ENCODE measurements around the gene MED13L.

The MED13L gene

GRCh38 chr12:116277467-116278278 is at the start of gene MED13L:
Gene MED13L (minus strand): TSS chr12:116277693. CDS start chr12:116277131, 562 bp downstream.
- peaks cover 36% of the 10 kb centered on the region for H3K4me1 ChIP-seq
- peak within 1 kb of the TSS; percentile 73 for H3K4me3 ChIP-seq
- in situ Hi-C loops (cut with MboI; ENCODE audit: low sequenced_read_pairs), result no loop called here
- peak; percentile 75 to 89 for DNase-seq (ENCODE audit: low spot score in 2 of 2)
- H3K36me3 ChIP-seq (replicated peaks), result no peaks in the 10 kb centered on the region
- H3K9me3 ChIP-seq, result no peaks in the 10 kb centered on the region
- H3K27me3 ChIP-seq (ENCODE audit: low read depth), result no peaks in the 10 kb centered on the region

- no peaks in the 10 kb centered on the region for H3K4me1 ChIP-seq
- in situ Hi-C loops (cut with MboI; ENCODE audit: low sequenced_read_pairs), result no loop called here
- no peak for DNase-seq (ENCODE audit: low spot score in 2 of 2)
- no peaks in the 10 kb centered on the region for H3K36me3 ChIP-seq (replicated peaks)
- no peaks in the 10 kb centered on the region for H3K9me3 ChIP-seq
- H3K4me3 ChIP-seq, result no peak overlapping the region
- H3K27me3 ChIP-seq (ENCODE audit: low read depth), result no peaks in the 10 kb centered on the region
Observed at GRCh38 chr12:116325336-116325664, 47.8 kb upstream of the MED13L start.

GRCh38 chr12:116324654-116325335 is 47.3 kb upstream of the MED13L start:
- Histone ChIP-seq H3K27me3 (ENCODE audit: low read depth) (no peaks in the 10 kb centered on the region), H3K36me3 (replicated peaks) (no peaks in the 10 kb centered on the region), H3K4me3 (no peak overlapping the region), H3K4me1 (no peaks in the 10 kb centered on the region), H3K9me3 (no peaks in the 10 kb centered on the region)
- in situ Hi-C loops (cut with MboI; ENCODE audit: low sequenced_read_pairs), result no loop called here
- no peak for DNase-seq (ENCODE audit: low spot score in 2 of 2)

GRCh38 chr12:116323406-116324386 is 46.2 kb upstream of the MED13L start:
- no peaks in the 10 kb centered on the region for H3K4me1 ChIP-seq
- no peaks in the 10 kb centered on the region for H3K27me3 ChIP-seq (ENCODE audit: low read depth)
- no peak overlapping the region for H3K4me3 ChIP-seq
- no peaks in the 10 kb centered on the region for H3K9me3 ChIP-seq
- H3K36me3 ChIP-seq (replicated peaks), result no peaks in the 10 kb centered on the region
- no peak for DNase-seq (ENCODE audit: low spot score in 2 of 2)
- in situ Hi-C loops (cut with MboI; ENCODE audit: low sequenced_read_pairs), result no loop called here

- Histone ChIP-seq H3K36me3 (replicated peaks) (no peaks in the 10 kb centered on the region), H3K9me3 (no peaks in the 10 kb centered on the region), H3K4me3 (no peak overlapping the region), H3K27me3 (ENCODE audit: low read depth) (no peaks in the 10 kb centered on the region), H3K4me1 (no peaks in the 10 kb centered on the region)
- in situ Hi-C loops (cut with MboI; ENCODE audit: low sequenced_read_pairs), result no loop called here
- no peak for DNase-seq (ENCODE audit: low spot score in 2 of 2)
Observed at GRCh38 chr12:116321913-116322312, 44.4 kb upstream of the MED13L start.

GRCh38 chr12:116320791-116321217 is 43.3 kb upstream of the MED13L start:
- Histone ChIP-seq H3K36me3 (replicated peaks) (no peaks in the 10 kb centered on the region), H3K27me3 (ENCODE audit: low read depth) (no peaks in the 10 kb centered on the region), H3K4me1 (no peaks in the 10 kb centered on the region), H3K4me3 (no peak overlapping the region), H3K9me3 (no peaks in the 10 kb centered on the region)
- DNase-seq (ENCODE audit: low spot score in 2 of 2), result no peak
- in situ Hi-C loops (cut with MboI; ENCODE audit: low sequenced_read_pairs), result no loop called here

- Histone ChIP-seq H3K36me3 (replicated peaks) (no peaks in the 10 kb centered on the region), H3K4me3 (no peak overlapping the region), H3K4me1 (no peaks in the 10 kb centered on the region), H3K27me3 (ENCODE audit: low read depth) (no peaks in the 10 kb centered on the region), H3K9me3 (no peaks in the 10 kb centered on the region)
- no peak for DNase-seq (ENCODE audit: low spot score in 2 of 2)
- in situ Hi-C loops (cut with MboI; ENCODE audit: low sequenced_read_pairs), result no loop called here
Observed at GRCh38 chr12:116319898-116320621, 42.6 kb upstream of the MED13L start.

GRCh38 chr12:116319233-116319897 is 41.9 kb upstream of the MED13L start:
- Histone ChIP-seq H3K27me3 (ENCODE audit: low read depth) (no peaks in the 10 kb centered on the region), H3K4me3 (no peak overlapping the region), H3K9me3 (no peaks in the 10 kb centered on the region), H3K4me1 (no peaks in the 10 kb centered on the region), H3K36me3 (replicated peaks) (no peaks in the 10 kb centered on the region)
- in situ Hi-C loops (cut with MboI; ENCODE audit: low sequenced_read_pairs), result no loop called here
- DNase-seq (ENCODE audit: low spot score in 2 of 2), result no peak

- H3K4me3 ChIP-seq, result no peak overlapping the region
- in situ Hi-C loops (cut with MboI; ENCODE audit: low sequenced_read_pairs), result no loop called here
- no peaks in the 10 kb centered on the region for H3K27me3 ChIP-seq (ENCODE audit: low read depth)
- no peaks in the 10 kb centered on the region for H3K36me3 ChIP-seq (replicated peaks)
- H3K4me1 ChIP-seq, result no peaks in the 10 kb centered on the region
- no peaks in the 10 kb centered on the region for H3K9me3 ChIP-seq
- no peak for DNase-seq (ENCODE audit: low spot score in 2 of 2)
Observed at GRCh38 chr12:116318576-116319232, 41.2 kb upstream of the MED13L start.

GRCh38 chr12:116317986-116318575 is 40.6 kb upstream of the MED13L start:
- Histone ChIP-seq H3K9me3 (no peaks in the 10 kb centered on the region), H3K4me3 (no peak overlapping the region), H3K36me3 (replicated peaks) (no peaks in the 10 kb centered on the region), H3K4me1 (no peaks in the 10 kb centered on the region), H3K27me3 (ENCODE audit: low read depth) (no peaks in the 10 kb centered on the region)
- in situ Hi-C loops (cut with MboI; ENCODE audit: low sequenced_read_pairs), result no loop called here
- no peak for DNase-seq (ENCODE audit: low spot score in 2 of 2)

GRCh38 chr12:116317139-116317538 is 39.6 kb upstream of the MED13L start:
- Histone ChIP-seq H3K27me3 (ENCODE audit: low read depth) (no peaks in the 10 kb centered on the region), H3K36me3 (replicated peaks) (no peaks in the 10 kb centered on the region), H3K4me1 (no peaks in the 10 kb centered on the region), H3K4me3 (no peak overlapping the region), H3K9me3 (no peaks in the 10 kb centered on the region)
- in situ Hi-C loops (cut with MboI; ENCODE audit: low sequenced_read_pairs), result no loop called here
- DNase-seq (ENCODE audit: low spot score in 2 of 2), result no peak

GRCh38 chr12:116314477-116314876 is 37.0 kb upstream of the MED13L start:
- Histone ChIP-seq H3K9me3 (no peaks in the 10 kb centered on the region), H3K4me3 (no peak overlapping the region), H3K4me1 (no peaks in the 10 kb centered on the region), H3K36me3 (replicated peaks) (no peaks in the 10 kb centered on the region), H3K27me3 (ENCODE audit: low read depth) (no peaks in the 10 kb centered on the region)
- no peak for DNase-seq (ENCODE audit: low spot score in 2 of 2)
- in situ Hi-C loops (cut with MboI; ENCODE audit: low sequenced_read_pairs), result no loop called here
